Stimulated activated CD8-positive, alpha-beta memory T cell treated with anti-CD3 and anti-CD28 coated beads, Interleukin-12 subunit alpha, Interleukin-12 subunit beta, amount 100 ng/mL, for 4 hours (primary cell): ENCODE measurements around the gene ARHGAP8.

Experiments used
- DNase-seq: peaks from one replicate; pipeline ENCODE4 v3.0.0-alpha.2; 2020; ENCODE audit warnings: low read depth

ARHGAP8 gene

GRCh38 chr22:44752285-44753188 lies at the start of gene ARHGAP8:
Gene ARHGAP8 (plus strand): TSS chr22:44752575. CDS start chr22:44786528, 33,953 bp downstream.
- DNase-seq = no peak

DNA sequence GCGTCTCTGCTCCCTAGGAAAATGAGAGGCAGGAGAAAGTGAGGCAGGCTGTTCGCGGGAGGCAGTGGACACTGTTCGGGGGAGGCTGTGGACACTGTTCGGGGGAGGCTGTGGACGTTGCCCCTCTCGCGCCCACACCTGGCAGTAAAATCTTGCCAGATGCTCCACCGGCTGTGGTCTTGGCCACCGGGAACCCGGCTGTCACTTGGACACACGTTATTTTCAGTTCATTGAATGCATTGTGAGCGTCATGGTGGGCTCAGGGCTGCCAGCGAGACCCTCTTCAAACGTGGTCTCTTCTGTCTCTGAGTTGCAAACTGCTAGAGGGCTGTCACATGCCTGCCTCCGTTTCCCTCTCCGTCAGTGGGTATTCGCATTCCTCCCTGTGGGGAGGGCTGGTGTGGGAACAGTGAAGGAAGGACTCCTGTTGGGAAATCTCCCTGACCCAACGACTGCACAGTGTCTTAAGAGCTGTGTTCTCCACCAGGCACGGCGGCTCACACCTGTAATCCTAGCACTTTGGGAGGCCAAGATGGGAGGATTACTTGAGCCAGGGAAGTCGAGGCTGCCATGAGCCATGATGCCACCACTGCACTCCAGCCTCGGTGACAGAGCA lies 49.0 kb upstream of the ARHGAP8 start:
- no peak for DNase-seq

GRCh38 chr22:44704159-44705021 lies 48.0 kb upstream of the ARHGAP8 start:
- no peak for DNase-seq

GRCh38 chr22:44705022-44705297 lies 47.4 kb upstream of the ARHGAP8 start:
- no peak for DNase-seq

DNA sequence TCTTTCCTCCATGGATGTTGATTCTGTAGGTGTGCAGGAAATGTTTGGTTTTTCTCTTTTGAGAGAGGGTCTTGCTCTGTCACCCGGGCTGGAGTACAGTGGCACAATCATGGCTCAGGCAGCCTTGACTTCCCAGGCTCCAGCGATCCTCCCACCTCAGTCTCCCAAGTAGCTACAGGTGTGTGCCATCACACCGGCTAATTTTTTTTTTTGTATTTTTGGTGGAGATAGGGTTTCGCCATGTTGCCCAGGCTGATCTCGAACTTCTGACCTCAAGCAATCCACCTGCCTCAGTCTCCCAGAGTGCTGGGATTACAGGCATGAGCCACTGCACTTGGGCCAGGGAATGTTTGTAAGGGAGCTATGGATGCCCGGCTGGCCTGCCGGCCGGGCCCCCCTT lies 45.9 kb upstream of the ARHGAP8 start:
- DNase-seq = no peak

GRCh38 chr22:44707178-44707577 lies 45.2 kb upstream of the ARHGAP8 start:
- no peak for DNase-seq

DNA sequence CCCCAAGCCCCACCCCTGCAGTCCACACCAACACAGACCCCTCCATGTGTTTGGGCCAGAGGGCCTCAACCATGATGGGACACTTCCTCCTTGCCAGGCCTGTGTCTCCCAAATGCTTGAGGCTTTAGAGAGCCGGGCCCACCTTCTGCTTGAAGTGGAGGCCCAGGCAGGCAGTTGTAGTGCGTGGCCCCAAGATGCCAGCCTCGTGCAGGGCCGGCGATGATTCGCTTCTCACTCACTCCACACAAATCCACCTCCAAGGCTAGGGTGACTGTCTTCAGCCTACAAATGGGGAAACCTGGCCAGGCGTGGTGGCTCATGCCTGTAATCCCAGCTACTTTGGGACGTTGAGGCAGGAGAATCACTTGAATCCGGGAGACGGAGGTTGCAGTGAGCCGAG lies 44.6 kb upstream of the ARHGAP8 start:
- DNase-seq = no peak

DNA sequence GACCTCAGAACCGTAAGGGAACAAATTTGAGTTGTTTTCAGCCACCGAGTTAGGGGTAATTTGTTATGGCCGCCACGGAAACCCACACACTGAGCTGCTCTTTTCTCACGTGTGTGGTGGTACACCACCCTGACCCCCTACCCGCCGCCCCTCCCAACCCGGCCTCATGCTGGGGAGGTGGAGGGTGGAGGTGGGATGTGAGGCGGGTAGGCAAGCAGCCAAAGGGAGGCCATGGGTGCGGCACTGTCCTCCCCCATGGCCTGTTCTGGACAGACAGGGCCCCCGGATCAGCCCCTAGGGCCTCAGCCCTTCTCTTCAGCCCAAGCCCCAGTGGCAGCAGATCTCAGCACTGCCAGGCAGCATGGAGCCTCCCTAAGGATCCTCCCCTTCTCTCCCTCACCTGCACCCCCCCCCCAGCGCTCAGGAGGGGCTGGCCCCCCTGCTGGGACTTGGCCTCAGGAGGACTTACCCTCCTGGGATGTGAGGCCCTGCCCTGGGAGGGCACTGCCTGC lies 42.4 kb upstream of the ARHGAP8 start:
- DNase-seq = peak; percentile 24

DNA sequence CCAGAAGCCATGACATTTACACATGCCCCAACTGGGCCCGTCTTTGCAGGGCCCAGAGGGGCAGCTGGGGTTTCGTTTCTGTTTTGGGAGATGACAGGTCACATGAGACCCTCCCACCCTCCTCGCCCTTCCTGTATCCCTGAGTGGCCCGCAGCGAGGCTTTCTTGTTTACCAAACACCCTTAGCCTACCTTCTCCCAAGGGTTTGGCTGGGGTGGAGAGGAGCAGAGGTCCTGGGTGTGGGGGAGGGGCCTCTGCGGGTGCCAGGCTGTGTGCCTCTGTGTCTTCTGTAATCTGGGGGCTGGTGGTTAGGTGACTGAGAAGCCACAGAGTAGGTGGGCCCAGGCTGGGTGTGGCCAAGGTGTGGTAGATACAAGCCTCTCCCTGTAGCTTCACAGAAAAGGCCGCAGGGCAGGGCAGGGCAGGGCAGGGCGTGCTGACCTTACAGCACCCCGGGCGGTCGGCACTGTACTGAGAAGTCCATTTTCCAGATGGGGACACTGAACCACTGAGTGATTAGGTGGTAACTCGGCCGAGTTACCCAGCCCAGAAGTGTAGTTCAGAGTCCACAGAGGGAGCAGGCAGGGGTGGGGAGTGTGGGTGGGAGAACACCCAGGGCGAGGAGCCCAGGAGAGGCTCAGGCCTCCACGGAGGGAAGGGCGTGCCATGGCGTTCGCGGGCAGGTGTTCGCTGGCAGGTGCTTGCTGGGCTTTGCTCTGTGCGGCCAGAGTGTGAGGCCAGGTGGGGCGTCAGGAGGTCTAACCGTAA lies 41.7 kb upstream of the ARHGAP8 start:
- peak; percentile 39 for DNase-seq

- DNase-seq = no peak
Measured at GRCh38 chr22:44711241-44711560, 41.2 kb upstream of the ARHGAP8 start.

DNA sequence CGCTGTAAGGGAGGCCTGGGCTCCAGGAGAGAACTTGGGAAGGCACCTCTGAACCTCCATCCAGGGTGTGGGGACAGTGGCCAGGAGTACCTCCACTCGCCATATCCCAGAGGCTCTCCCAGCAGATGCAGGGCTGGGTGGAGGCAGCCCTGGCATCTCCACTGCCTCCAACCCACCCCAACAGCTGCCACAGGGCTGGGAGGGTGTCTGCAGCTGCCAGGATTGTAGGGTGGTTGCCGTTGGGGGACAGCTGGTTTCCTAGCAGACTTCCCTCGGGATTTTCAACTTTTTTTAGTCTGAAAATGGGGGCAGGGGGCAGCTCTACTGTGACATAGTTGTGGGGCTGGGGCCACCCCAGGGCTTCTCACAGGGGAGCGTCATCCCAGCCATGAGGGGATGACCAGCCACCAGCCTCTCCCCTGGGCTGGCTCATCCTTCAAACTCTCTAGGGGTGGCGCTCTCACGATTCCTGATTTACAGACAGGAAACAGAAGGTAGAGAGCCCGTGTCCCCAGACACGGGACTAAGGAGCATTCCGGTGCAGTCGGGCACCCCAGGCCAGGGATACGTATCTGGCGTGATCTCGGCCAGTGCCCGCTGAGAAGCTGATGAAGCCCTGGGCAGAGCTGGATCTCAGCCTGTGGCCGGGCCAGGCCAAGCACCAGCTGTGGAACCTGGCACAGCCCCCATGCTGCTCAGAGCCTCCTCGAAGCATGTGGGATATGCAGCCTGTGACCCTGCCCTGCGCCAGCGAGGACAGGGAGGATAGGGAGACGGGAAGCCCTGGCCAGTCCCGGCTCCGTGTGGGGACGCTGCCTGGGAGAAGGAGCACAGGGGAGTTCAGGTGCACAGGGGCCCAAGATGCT lies 40.5 kb upstream of the ARHGAP8 start:
- no peak for DNase-seq

- DNase-seq = no peak
Measured at GRCh38 chr22:44712962-44713361, 39.4 kb upstream of the ARHGAP8 start.

GRCh38 chr22:44714703-44715350 lies 37.5 kb upstream of the ARHGAP8 start:
- no peak for DNase-seq

- no peak for DNase-seq
Measured at GRCh38 chr22:44718418-44718817, 34.0 kb upstream of the ARHGAP8 start.

GRCh38 chr22:44719586-44720368 lies 32.6 kb upstream of the ARHGAP8 start:
- DNase-seq = no peak

- no peak for DNase-seq
Measured at GRCh38 chr22:44721213-44721612, 31.2 kb upstream of the ARHGAP8 start.

DNA sequence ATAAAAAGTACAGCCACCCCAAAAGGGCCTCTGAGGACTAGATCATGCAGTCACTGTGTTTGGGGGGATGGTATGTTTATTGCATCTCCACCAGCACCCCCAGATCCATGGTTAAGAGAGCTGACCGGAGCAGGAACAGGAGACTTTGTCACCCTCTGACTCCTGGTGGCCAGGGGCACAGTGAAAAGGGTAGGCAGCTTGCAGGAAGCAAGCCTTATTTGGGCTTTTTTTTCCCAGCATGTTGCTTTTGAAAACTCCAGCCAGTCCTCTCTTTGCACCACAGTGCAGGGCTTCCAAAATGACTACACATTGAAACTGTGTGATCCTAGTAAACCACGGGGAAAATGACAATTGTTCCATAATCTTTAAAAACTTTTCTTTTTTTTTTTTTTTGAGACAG lies 29.8 kb upstream of the ARHGAP8 start:
- DNase-seq = no peak

DNA sequence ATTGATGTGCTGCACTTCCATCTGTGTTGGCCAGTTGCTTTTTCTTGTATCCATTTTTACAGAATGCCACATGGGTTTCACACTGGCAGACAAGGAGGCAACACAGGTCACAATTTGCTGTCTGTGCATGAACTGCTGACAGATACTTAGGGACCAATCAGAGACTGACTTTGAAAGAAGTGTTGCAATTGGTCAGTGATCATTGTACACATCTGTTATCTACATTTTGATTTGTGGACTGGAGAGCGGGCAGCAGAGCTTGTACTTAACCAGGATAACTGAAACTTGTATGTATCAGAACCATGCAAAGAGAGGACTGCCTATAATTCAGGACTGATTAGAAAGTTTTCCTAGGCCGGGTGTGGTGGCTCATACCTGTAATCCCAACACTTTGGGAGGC lies 28.6 kb upstream of the ARHGAP8 start:
- DNase-seq = no peak

GRCh38 chr22:44724416-44724815 lies 28.0 kb upstream of the ARHGAP8 start:
- DNase-seq = no peak

GRCh38 chr22:44724859-44725258 lies 27.5 kb upstream of the ARHGAP8 start:
- no peak for DNase-seq
